DOHH2 (cell line): ENCODE measurements around the gene ADGRB3.

Experiments used
- EZH2phosphoT487 ChIP-seq: fragments of 200-600 bp; sonication (generic); IDR thresholded peaks from 2 replicates; pipeline ENCODE4 v1.6.1; 2017; ENCODE audit warnings: borderline replicate concordance, mild to moderate bottlenecking, antibody characterized with exemption, low read length, moderate library complexity, mixed read lengths
- TF ChIP-seq, protein P1 (sequence below): fragments of 200-600 bp; sonication (generic); IDR thresholded peaks from one replicate; pipeline ENCODE4 v1.5.1; 2014; ENCODE audit warnings: antibody characterized with exemption, mild to moderate bottlenecking, low read depth, low read length; ENCODE audit not compliant: poor library complexity, severe bottlenecking

DNA sequence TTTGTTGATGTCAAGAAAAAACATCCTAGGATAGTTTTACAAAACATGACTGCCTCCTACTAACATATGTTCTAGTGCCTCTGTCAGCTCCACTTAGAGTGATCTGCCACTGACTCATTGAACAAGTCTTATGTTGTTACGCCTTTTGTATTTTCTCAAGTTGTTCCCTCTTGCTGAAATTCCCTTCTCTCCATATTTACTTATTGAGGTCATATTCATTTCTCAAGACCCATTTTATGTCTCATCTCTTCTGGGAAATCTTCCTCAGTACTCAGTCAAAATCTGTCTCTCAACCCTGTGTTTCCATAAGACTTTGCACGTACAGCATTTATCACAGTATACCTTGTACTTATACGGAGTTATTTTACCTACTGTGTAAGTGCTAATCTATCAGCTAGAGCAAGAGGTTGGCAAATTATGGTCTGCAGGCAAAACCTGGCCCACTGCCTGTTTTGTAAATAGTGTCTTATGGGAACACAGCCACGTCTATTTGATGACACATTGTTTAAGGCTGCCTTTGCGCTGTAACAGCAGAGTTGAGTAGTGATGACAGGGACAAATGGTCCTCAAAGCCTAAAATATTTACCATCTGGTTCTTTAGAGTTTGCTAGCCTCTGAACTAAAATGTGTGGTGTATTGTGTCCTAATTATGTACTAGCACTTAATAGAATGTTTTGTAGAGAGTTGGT is 83.4 kb downstream of the ADGRB3 start:
- no peak for TF ChIP-seq EZH2phosphoT487
- TF ChIP-seq, protein P1, sequence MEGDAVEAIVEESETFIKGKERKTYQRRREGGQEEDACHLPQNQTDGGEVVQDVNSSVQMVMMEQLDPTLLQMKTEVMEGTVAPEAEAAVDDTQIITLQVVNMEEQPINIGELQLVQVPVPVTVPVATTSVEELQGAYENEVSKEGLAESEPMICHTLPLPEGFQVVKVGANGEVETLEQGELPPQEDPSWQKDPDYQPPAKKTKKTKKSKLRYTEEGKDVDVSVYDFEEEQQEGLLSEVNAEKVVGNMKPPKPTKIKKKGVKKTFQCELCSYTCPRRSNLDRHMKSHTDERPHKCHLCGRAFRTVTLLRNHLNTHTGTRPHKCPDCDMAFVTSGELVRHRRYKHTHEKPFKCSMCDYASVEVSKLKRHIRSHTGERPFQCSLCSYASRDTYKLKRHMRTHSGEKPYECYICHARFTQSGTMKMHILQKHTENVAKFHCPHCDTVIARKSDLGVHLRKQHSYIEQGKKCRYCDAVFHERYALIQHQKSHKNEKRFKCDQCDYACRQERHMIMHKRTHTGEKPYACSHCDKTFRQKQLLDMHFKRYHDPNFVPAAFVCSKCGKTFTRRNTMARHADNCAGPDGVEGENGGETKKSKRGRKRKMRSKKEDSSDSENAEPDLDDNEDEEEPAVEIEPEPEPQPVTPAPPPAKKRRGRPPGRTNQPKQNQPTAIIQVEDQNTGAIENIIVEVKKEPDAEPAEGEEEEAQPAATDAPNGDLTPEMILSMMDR: no peak
